Neural cell (in vitro differentiated cells): ENCODE data around the gene MYRF. TPM values are rescaled to one million over a fixed set of nuclear protein-coding genes. Genes with fewer than 3 reads are reported as not detected.

Source experiments
- H2AFZ ChIP-seq: fragments of 200-600, 300-800 bp; sonication (generic), shearing (Covaris generic); 2 replicates; pipeline ENCODE4 v1.6.0; 2014; ENCODE audit warnings: low read depth, mild to moderate bottlenecking, antibody characterized with exemption, low read length, moderate library complexity
- H3F3A ChIP-seq: fragments of 200-600 bp; shearing (Covaris generic); 2 replicates; pipeline ENCODE4 v1.6.1; 2016; ENCODE audit warnings: mild to moderate bottlenecking, moderate library complexity, mixed read lengths, antibody characterized with exemption, low read length; ENCODE audit not compliant: insufficient read depth, poor library complexity, severe bottlenecking
- H3K27ac ChIP-seq: fragments of 200-600, 300-800 bp; sonication (generic), shearing (Covaris generic); 2 replicates; pipeline ENCODE4 v1.5.1; 2014; ENCODE audit warnings: mild to moderate bottlenecking, low read length, moderate library complexity
- H3K27me3 ChIP-seq: fragments of 300-800, 200-600 bp; sonication (generic), shearing (Covaris generic); 2 replicates; pipeline ENCODE4 v1.6.0; 2014; ENCODE audit warnings: mild to moderate bottlenecking, low read depth, low read length, moderate library complexity; ENCODE audit not compliant: insufficient read depth
- H3K36me3 ChIP-seq: fragments of 300-800, 200-600 bp; sonication (generic), shearing (Covaris generic); 2 replicates; pipeline ENCODE4 v1.5.1; 2014; ENCODE audit warnings: mild to moderate bottlenecking, antibody characterized with exemption, low read length, moderate library complexity; ENCODE audit not compliant: insufficient read depth
- H3K4me2 ChIP-seq: fragments of 300-800, 200-600 bp; sonication (generic), shearing (Covaris generic); 2 replicates; pipeline ENCODE4 v1.6.0; 2014; ENCODE audit warnings: mild to moderate bottlenecking, low read length
- H3K4me3 ChIP-seq: fragments of 300-800, 200-600 bp; sonication (generic), shearing (Covaris generic); 2 replicates; pipeline ENCODE4 v1.5.1; 2014; ENCODE audit warnings: mild to moderate bottlenecking, low read length, moderate library complexity
- H3K79me2 ChIP-seq: fragments of 200-600 bp; shearing (Covaris generic); replicated peaks from 2 replicates; pipeline ENCODE4 v1.6.0; 2014; ENCODE audit warnings: mild to moderate bottlenecking, low read length, moderate library complexity; ENCODE audit not compliant: insufficient read depth
- H3K9ac ChIP-seq: fragments of 300-800, 200-600 bp; sonication (generic), shearing (Covaris generic); 2 replicates; pipeline ENCODE4 v1.6.1; 2016; ENCODE audit warnings: mild to moderate bottlenecking, low read length, mixed read lengths
- H3K9me2 ChIP-seq: fragments of 200-600 bp; shearing (Covaris generic); 2 replicates; pipeline ENCODE4 v1.6.1; 2016; ENCODE audit warnings: mild to moderate bottlenecking, low read length, mixed read lengths; ENCODE audit not compliant: insufficient read depth
- H3K9me3 ChIP-seq: fragments of 200-600, 300-800 bp; sonication (generic), shearing (Covaris generic); 2 replicates; pipeline ENCODE4 v1.6.1; 2016; ENCODE audit warnings: mild to moderate bottlenecking, mixed run types, low read length, moderate library complexity, mixed read lengths
- H4K20me1 ChIP-seq: fragments of 200-600 bp; shearing (Covaris generic); 2 replicates; pipeline ENCODE4 v1.6.1; 2016; ENCODE audit warnings: mild to moderate bottlenecking, mixed run types; ENCODE audit not compliant: insufficient read depth
- EP300 ChIP-seq: fragments of 450-650 bp; conservative IDR thresholded peaks from 2 replicates; pipeline ENCODE4 v1.6.1; 2014; ENCODE audit warnings: antibody characterized with exemption, mild to moderate bottlenecking, moderate library complexity; ENCODE audit not compliant: poor library complexity, severe bottlenecking
- EZH2 ChIP-seq: fragments of 200-600, 300-800 bp; shearing (Covaris generic), sonication (generic); IDR thresholded peaks from 2 replicates; pipeline ENCODE4 v1.6.1; 2014; ENCODE audit warnings: antibody characterized with exemption, low read length, borderline replicate concordance, mild to moderate bottlenecking; ENCODE audit not compliant: insufficient read depth, poor library complexity, severe bottlenecking
- MXI1 ChIP-seq: fragments of 450-650 bp; conservative IDR thresholded peaks from 2 replicates; pipeline ENCODE4 v1.6.1; 2014; ENCODE audit warnings: antibody characterized with exemption, mild to moderate bottlenecking; ENCODE audit not compliant: poor library complexity, severe bottlenecking
- POLR2AphosphoS5 ChIP-seq: IDR thresholded peaks from 2 replicates; pipeline ENCODE4 v1.6.1; 2012
- RAD21 ChIP-seq: fragments of 450-650 bp; conservative IDR thresholded peaks from 2 replicates; pipeline ENCODE4 v1.6.1; 2014; ENCODE audit warnings: antibody characterized with exemption, mild to moderate bottlenecking, moderate library complexity
- SMC3 ChIP-seq: fragments of 450-650 bp; conservative IDR thresholded peaks from 2 replicates; pipeline ENCODE4 v1.6.1; 2014; ENCODE audit warnings: antibody characterized with exemption, mild to moderate bottlenecking, moderate library complexity; ENCODE audit not compliant: poor library complexity
- TAF1 ChIP-seq: IDR thresholded peaks from 2 replicates; pipeline ENCODE4 v1.6.1; 2012; ENCODE audit warnings: low read depth
- polyA plus RNA-seq: library from polyadenylated mRNA; depleted of rRNA; stranded (reverse); fragments of >200 nt; gene quantifications from 2 replicates; pipeline ENCODE4 v1.2.3, GENCODE V29; 2014
- TF ChIP-seq, protein P1 (sequence below): IDR thresholded peaks from 2 replicates; pipeline ENCODE4 v1.6.1; 2012; ENCODE audit warnings: borderline replicate concordance
- TF ChIP-seq, protein P2 (sequence below): fragments of 450-650 bp; IDR thresholded peaks from 2 replicates; pipeline ENCODE4 v1.5.1; 2014; ENCODE audit warnings: antibody characterized with exemption, mild to moderate bottlenecking, moderate library complexity; ENCODE audit not compliant: poor library complexity, severe bottlenecking

Gene MYRF
- polyA plus RNA-seq, 1 donor from 2014 or later = 0.16 TPM

DNA sequence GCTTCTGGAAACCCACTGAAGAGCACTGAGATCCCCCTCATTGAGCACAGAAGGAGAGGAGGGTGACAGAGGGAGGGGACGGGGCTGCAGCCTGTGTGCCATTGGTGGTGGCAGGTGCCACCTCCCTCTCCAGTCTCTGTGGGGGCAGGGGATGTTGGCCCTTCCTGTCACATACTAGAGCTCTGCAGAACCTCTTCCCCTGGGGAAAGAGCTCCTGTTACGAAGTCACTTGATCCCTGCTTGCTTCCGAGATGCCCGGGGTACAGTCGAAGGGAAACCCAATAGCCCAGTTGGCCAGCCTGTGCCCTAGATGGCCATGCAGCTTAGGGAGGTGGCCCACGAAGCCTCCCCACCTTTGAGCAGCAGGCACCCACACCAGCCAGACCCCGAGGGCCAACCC lies 42.9 kb upstream of the MYRF start:
- Histone ChIP-seq H3F3A (no peaks in the 10 kb centered on the region), H2AFZ (no peak overlapping the region), H3K9ac (no peak overlapping the region), H3K27ac (no peak overlapping the region), H4K20me1 (no peaks in the 10 kb centered on the region), H3K4me2 (no peak overlapping the region), H3K79me2 (no peaks in the 10 kb centered on the region), H3K27me3 (no peaks in the 10 kb centered on the region), H3K4me3 (no peak overlapping the region), H3K36me3 (no peaks in the 10 kb centered on the region), H3K9me3 (no peaks in the 10 kb centered on the region), H3K9me2 (no peaks in the 10 kb centered on the region)
- TF ChIP-seq EZH2 = no peak
- TF ChIP-seq EP300 = no peak
- TF ChIP-seq, protein P1, sequence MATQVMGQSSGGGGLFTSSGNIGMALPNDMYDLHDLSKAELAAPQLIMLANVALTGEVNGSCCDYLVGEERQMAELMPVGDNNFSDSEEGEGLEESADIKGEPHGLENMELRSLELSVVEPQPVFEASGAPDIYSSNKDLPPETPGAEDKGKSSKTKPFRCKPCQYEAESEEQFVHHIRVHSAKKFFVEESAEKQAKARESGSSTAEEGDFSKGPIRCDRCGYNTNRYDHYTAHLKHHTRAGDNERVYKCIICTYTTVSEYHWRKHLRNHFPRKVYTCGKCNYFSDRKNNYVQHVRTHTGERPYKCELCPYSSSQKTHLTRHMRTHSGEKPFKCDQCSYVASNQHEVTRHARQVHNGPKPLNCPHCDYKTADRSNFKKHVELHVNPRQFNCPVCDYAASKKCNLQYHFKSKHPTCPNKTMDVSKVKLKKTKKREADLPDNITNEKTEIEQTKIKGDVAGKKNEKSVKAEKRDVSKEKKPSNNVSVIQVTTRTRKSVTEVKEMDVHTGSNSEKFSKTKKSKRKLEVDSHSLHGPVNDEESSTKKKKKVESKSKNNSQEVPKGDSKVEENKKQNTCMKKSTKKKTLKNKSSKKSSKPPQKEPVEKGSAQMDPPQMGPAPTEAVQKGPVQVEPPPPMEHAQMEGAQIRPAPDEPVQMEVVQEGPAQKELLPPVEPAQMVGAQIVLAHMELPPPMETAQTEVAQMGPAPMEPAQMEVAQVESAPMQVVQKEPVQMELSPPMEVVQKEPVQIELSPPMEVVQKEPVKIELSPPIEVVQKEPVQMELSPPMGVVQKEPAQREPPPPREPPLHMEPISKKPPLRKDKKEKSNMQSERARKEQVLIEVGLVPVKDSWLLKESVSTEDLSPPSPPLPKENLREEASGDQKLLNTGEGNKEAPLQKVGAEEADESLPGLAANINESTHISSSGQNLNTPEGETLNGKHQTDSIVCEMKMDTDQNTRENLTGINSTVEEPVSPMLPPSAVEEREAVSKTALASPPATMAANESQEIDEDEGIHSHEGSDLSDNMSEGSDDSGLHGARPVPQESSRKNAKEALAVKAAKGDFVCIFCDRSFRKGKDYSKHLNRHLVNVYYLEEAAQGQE = no peak
- no peak for TF ChIP-seq TAF1
- TF ChIP-seq, protein P2, sequence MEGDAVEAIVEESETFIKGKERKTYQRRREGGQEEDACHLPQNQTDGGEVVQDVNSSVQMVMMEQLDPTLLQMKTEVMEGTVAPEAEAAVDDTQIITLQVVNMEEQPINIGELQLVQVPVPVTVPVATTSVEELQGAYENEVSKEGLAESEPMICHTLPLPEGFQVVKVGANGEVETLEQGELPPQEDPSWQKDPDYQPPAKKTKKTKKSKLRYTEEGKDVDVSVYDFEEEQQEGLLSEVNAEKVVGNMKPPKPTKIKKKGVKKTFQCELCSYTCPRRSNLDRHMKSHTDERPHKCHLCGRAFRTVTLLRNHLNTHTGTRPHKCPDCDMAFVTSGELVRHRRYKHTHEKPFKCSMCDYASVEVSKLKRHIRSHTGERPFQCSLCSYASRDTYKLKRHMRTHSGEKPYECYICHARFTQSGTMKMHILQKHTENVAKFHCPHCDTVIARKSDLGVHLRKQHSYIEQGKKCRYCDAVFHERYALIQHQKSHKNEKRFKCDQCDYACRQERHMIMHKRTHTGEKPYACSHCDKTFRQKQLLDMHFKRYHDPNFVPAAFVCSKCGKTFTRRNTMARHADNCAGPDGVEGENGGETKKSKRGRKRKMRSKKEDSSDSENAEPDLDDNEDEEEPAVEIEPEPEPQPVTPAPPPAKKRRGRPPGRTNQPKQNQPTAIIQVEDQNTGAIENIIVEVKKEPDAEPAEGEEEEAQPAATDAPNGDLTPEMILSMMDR = no peak
- TF ChIP-seq MXI1 = no peak
- TF ChIP-seq POLR2AphosphoS5 = no peak
- no peak for TF ChIP-seq RAD21
- no peak for TF ChIP-seq SMC3

DNA sequence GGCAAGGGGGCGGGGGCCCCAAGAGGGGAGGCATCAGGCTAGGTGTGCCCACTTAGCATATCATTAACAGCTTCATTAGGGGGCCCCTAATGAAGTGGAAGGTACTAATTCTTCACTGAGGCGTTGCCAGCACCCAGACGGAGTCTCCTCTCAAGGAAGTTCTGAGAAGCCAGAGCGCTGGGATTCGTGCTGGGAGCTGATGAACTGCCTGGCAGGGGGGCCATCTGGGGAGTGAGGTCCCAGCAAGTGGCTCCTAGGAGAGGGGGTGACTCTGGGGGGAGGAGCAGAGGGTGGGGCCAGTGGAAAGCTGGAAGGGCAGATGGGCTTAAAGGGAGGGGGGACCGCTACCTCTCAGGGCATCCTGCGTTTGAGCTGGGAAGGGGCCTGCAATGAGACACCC lies 42.4 kb upstream of the MYRF start:
- H3K9me3 ChIP-seq = no peaks in the 10 kb centered on the region
- no peaks in the 10 kb centered on the region for H4K20me1 ChIP-seq
- H3K9ac ChIP-seq = no peak overlapping the region
- H3K27ac ChIP-seq = no peak overlapping the region
- no peak overlapping the region for H3K4me2 ChIP-seq
- H3K79me2 ChIP-seq = no peaks in the 10 kb centered on the region
- no peaks in the 10 kb centered on the region for H3K9me2 ChIP-seq
- no peaks in the 10 kb centered on the region for H3K27me3 ChIP-seq
- H2AFZ ChIP-seq = no peak overlapping the region
- H3F3A ChIP-seq = no peaks in the 10 kb centered on the region
- no peaks in the 10 kb centered on the region for H3K36me3 ChIP-seq
- no peak overlapping the region for H3K4me3 ChIP-seq
- no peak for TF ChIP-seq EZH2
- no peak for TF ChIP-seq EP300
- no peak for TF ChIP-seq RAD21
- no peak for TF ChIP-seq MXI1
- TF ChIP-seq TAF1 = no peak
- TF ChIP-seq, protein P2 = no peak
- TF ChIP-seq, protein P1 = no peak
- no peak for TF ChIP-seq SMC3
- no peak for TF ChIP-seq POLR2AphosphoS5
